Measurements from ENCODE around the gene ZSCAN31.

GRCh38 chr6:28368522-28368921 lies 32.6 kb upstream of the ZSCAN31 start:
- TF ChIP-seq CTCF (IDR thresholded peaks at IDR 0.05 in 4 of 5, conservative IDR thresholded peaks at IDR 0.05 in 1 of 5) (no peak), POLR2A (IDR thresholded peaks at IDR 0.05) (no peak)

All from gastrocnemius medialis (tissue), 4 donors.